BJ (cell line): ENCODE measurements around the gene DCAF12. TPM values are rescaled to one million over a fixed set of nuclear protein-coding genes. Genes with fewer than 3 reads are reported as not detected.

ENCODE experiments used
- CTCF ChIA-PET: fragments of 350-600 bp; formaldehyde crosslinking; extraction: SDS; loops from one replicate; lab custom pipeline; 2021; ENCODE audit warnings: antibody characterized with exemption, inconsistent platforms; lab: Yijun Ruan, JAX
- POLR2A ChIA-PET: fragments of 300-600 bp; sonication (Branson Sonifier 250); formaldehyde crosslinking; extraction: SDS; loops from one replicate; lab custom pipeline; 2021; ENCODE audit warnings: antibody characterized with exemption; lab: Charles Lee
- DNase-seq: peaks from one replicate; pipeline ENCODE4 v3.0.0-alpha.2; 2011; ENCODE audit warnings: low read depth
- H3K27me3 ChIP-seq: 2 replicates; pipeline ENCODE4 v1.6.0; 2011; ENCODE audit warnings: low read length; ENCODE audit not compliant: control insufficient read depth, insufficient read depth
- H3K36me3 ChIP-seq: 2 replicates; pipeline ENCODE4 v1.5.1; 2011; ENCODE audit warnings: low read length; ENCODE audit not compliant: control insufficient read depth, insufficient read depth
- H3K4me3 ChIP-seq: 2 replicates; pipeline ENCODE4 v1.5.1; 2011; ENCODE audit warnings: low read depth, mild to moderate bottlenecking, control low read depth, low read length
- polyA plus RNA-seq: library from polyadenylated mRNA; depleted of rRNA; stranded (reverse); fragments of >200 nt; gene quantifications from 2 replicates; pipeline ENCODE4 v1.2.3, GENCODE V29; 2011
- TF ChIP-seq, protein P1 (sequence below): IDR thresholded peaks from 2 replicates; pipeline ENCODE4 v1.5.1; 2011; ENCODE audit warnings: low read depth, mild to moderate bottlenecking, control low read depth, inconsistent platforms, low read length, moderate library complexity; ENCODE audit not compliant: insufficient read depth

The DCAF12 gene
- polyA plus RNA-seq, 1 experiment: 37.0 TPM

GRCh38 chr9:34098307-34098706 lies 28.2 kb downstream of the DCAF12 start:
- no peaks in the 10 kb centered on the region for H3K27me3 ChIP-seq
- H3K4me3 ChIP-seq: no peak overlapping the region
- no peak for DNase-seq
- peaks cover 19% of the 10 kb centered on the region for H3K36me3 ChIP-seq
- ChIA-PET CTCF (interaction anchor here (0.7 to 1.5 kb wide), 3 partner anchors 11 to 154 kb away, joined by 3 read pairs; no protein-coding TSS in a partner anchor), POLR2A (no interaction called here)
- TF ChIP-seq, protein P1, sequence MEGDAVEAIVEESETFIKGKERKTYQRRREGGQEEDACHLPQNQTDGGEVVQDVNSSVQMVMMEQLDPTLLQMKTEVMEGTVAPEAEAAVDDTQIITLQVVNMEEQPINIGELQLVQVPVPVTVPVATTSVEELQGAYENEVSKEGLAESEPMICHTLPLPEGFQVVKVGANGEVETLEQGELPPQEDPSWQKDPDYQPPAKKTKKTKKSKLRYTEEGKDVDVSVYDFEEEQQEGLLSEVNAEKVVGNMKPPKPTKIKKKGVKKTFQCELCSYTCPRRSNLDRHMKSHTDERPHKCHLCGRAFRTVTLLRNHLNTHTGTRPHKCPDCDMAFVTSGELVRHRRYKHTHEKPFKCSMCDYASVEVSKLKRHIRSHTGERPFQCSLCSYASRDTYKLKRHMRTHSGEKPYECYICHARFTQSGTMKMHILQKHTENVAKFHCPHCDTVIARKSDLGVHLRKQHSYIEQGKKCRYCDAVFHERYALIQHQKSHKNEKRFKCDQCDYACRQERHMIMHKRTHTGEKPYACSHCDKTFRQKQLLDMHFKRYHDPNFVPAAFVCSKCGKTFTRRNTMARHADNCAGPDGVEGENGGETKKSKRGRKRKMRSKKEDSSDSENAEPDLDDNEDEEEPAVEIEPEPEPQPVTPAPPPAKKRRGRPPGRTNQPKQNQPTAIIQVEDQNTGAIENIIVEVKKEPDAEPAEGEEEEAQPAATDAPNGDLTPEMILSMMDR: no peak

DNA sequence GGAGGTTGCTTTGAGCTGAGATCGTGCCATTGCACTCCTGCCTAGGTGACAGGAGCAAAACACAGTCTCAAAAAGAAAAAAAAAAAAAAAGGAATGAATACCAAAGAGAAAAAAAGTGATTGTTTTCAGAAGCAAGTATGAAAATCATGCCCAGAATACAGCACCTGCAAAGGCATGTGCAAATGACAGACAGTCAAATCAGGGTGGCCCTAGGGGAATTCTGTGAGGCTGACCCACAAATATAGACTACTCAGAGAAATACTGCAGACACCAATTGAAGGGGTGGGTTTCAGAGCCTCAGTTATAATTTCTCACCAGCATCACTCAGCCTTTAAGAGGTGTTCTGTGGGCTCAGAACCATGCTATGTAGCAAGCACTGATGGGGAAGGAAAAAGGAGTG lies 28.6 kb downstream of the DCAF12 start:
- DNase-seq: no peak
- POLR2A ChIA-PET: no interaction called here
- Histone ChIP-seq H3K27me3 (no peaks in the 10 kb centered on the region), H3K36me3 (peaks cover 19% of the 10 kb centered on the region), H3K4me3 (no peak overlapping the region)
- TF ChIP-seq, protein P1: no peak
- CTCF ChIA-PET: no interaction called here

GRCh38 chr9:34096751-34097150 lies 29.7 kb downstream of the DCAF12 start:
- ChIA-PET CTCF (no interaction called here), POLR2A (no interaction called here)
- TF ChIP-seq, protein P1: no peak
- DNase-seq: no peak
- no peaks in the 10 kb centered on the region for H3K27me3 ChIP-seq
- peaks cover 17% of the 10 kb centered on the region for H3K36me3 ChIP-seq
- H3K4me3 ChIP-seq: no peak overlapping the region

GRCh38 chr9:34093578-34093977 lies 32.9 kb downstream of the DCAF12 start:
- no peak for DNase-seq
- ChIA-PET CTCF (interaction anchor here (0.8 to 3.3 kb wide), 2 partner anchors 13 to 20 kb away, joined by 7 to 11 read pairs; no protein-coding TSS in a partner anchor), POLR2A (no interaction called here)
- Histone ChIP-seq H3K36me3 (peaks cover 20% of the 10 kb centered on the region), H3K4me3 (no peak overlapping the region), H3K27me3 (no peaks in the 10 kb centered on the region)
- TF ChIP-seq, protein P1: no peak

- ChIA-PET POLR2A (no interaction called here), CTCF (interaction anchor here (1.1 to 3.2 kb wide), 3 partner anchors 10 to 164 kb away, joined by 3 to 13 read pairs (median 3); no protein-coding TSS in a partner anchor)
- no peaks in the 10 kb centered on the region for H3K27me3 ChIP-seq
- peaks cover 21% of the 10 kb centered on the region for H3K36me3 ChIP-seq
- TF ChIP-seq, protein P1: no peak
- no peak for DNase-seq
- no peak overlapping the region for H3K4me3 ChIP-seq
Measured at GRCh38 chr9:34089311-34089710, 37.2 kb downstream of the DCAF12 start.
